Measurements from ENCODE around the gene SLC7A1.

- TF ChIP-seq CTCF (IDR thresholded peaks at IDR 0.05) (no peak), POLR2A (IDR thresholded peaks at IDR 0.05) (no peak), POLR2AphosphoS5 (IDR thresholded peaks at IDR 0.05) (no peak)
Measured at GRCh38 chr13:29474991-29475390, 120.5 kb downstream of the SLC7A1 start.
